Caco-2 (cell line): ENCODE results near the gene CCDC61. TPM values are rescaled to one million over a fixed set of nuclear protein-coding genes. Genes with fewer than 3 reads are reported as not detected.

ENCODE experiments used
- BruUV-seq: library from RNA; stranded (reverse); fragments of 400-500 nt; replicated peaks from 2 replicates; lab custom pipeline; 2021; lab: Mats Ljungman, UMichigan
- CTCF ChIA-PET: fragments of 300-600 bp; sonication (Branson Sonifier 250); formaldehyde crosslinking; loops from one replicate; lab custom pipeline; 2022; ENCODE audit warnings: antibody characterized with exemption; lab: Charles Lee
- POLR2A ChIA-PET: fragments of 300-600 bp; sonication (Branson Sonifier 250); formaldehyde crosslinking; loops from one replicate; lab custom pipeline; 2022; ENCODE audit warnings: antibody characterized with exemption; lab: Charles Lee
- DNase-seq, 2 experiments: peaks; one replicate each; pipeline versions ENCODE4 v3.0.0 to v3.0.0-alpha.2; 2020 to 2022
- H3K27me3 ChIP-seq: replicated peaks from 2 replicates; pipeline ENCODE4 v1.6.0; 2011; ENCODE audit warnings: low read length; ENCODE audit not compliant: control insufficient read depth, insufficient read depth
- H3K36me3 ChIP-seq: 2 replicates; pipeline ENCODE4 v1.5.1; 2011; ENCODE audit warnings: low read length; ENCODE audit not compliant: control insufficient read depth, insufficient read depth
- H3K4me1 ChIP-seq: fragments of 250-450 bp; sonication (Bioruptor Pico); 2 replicates; pipeline ENCODE4 v1.5.1; 2020; ENCODE audit warnings: mild to moderate bottlenecking
- H3K4me3 ChIP-seq: 2 replicates; pipeline ENCODE4 v1.5.1; 2011; ENCODE audit warnings: low read depth, mild to moderate bottlenecking, control low read depth, low read length
- H3K9me3 ChIP-seq: fragments of 250-450 bp; sonication (Bioruptor Pico); 2 replicates; pipeline ENCODE4 v1.5.1; 2020; ENCODE audit warnings: mild to moderate bottlenecking, moderate library complexity
- H3K27ac Mint-ChIP-seq: one replicate; pipeline ENCODE4 v1.8.0; 2022; ENCODE audit warnings: mixed read lengths; ENCODE audit not compliant: unreplicated experiment
- H3K27me3 Mint-ChIP-seq: one replicate; pipeline ENCODE4 v1.8.0; 2022; ENCODE audit warnings: mixed read lengths; ENCODE audit not compliant: insufficient read depth, unreplicated experiment
- H3K36me3 Mint-ChIP-seq: one replicate; pipeline ENCODE4 v1.8.0; 2022; ENCODE audit warnings: mild to moderate bottlenecking, mixed read lengths; ENCODE audit not compliant: insufficient read depth, unreplicated experiment
- H3K4me1 Mint-ChIP-seq: one replicate; pipeline ENCODE4 v1.8.0; 2022; ENCODE audit warnings: low read depth, mixed read lengths; ENCODE audit not compliant: unreplicated experiment
- H3K4me3 Mint-ChIP-seq: one replicate; pipeline ENCODE4 v1.8.0; 2022; ENCODE audit warnings: mild to moderate bottlenecking, moderate library complexity, mixed read lengths; ENCODE audit not compliant: unreplicated experiment
- H3K9me3 Mint-ChIP-seq: one replicate; pipeline ENCODE4 v1.8.0; 2022; ENCODE audit warnings: mixed read lengths; ENCODE audit not compliant: unreplicated experiment
- intact Hi-C: fragments of 100-400 bp; cut with micrococcal nuclease; formaldehyde crosslinking; loops from one replicate; pipeline ENCODE4 v1.10.0; 2022; ENCODE audit not compliant: unreplicated experiment
- total RNA-seq: library from RNA; stranded (reverse); gene quantifications from 2 replicates; pipeline ENCODE4 v1.2.3, GENCODE V29; 2022
- TF ChIP-seq, protein P1 (sequence below), 2 experiments: fragments of 200-600 bp in 1 of 2; IDR thresholded peaks; 1 replicate in 1 of 2; 2 replicates in 1 of 2; pipeline versions ENCODE4 v1.5.1 to v1.8.0; 2011 to 2022; ENCODE audit warnings: antibody characterized with exemption in 1 of 2, control low read depth in 1 of 2, inconsistent platforms in 1 of 2, low read depth in 1 of 2, low read length in 1 of 2, mild to moderate bottlenecking in 1 of 2, moderate library complexity in 1 of 2; ENCODE audit not compliant: insufficient read depth in 1 of 2, severe bottlenecking in 1 of 2, unreplicated experiment in 1 of 2

Gene CCDC61
- total RNA-seq, 1 experiment from 2014 or later: 21.1 TPM

DNA sequence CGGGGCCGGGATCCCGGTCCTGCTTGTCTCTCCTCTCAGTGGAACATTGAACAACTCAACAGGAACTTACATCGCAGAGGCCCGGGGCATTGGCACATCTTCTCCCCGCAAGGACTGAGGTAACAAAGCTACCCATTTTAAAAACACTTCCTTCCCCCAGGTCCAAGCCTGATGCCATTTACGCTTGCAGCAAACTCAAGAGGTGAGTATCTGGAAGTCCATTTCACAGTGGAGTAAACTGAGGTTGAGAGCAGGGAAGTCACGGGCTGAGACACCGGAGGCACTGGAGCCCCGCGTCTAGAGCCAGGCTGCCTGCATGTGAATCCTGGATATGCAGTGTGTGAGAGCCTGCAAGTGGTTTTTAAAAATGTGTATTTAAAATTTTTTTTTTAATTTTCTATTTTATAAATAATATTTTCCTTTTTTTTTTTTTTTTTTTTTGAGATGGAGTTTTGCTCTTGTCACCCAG lies 28.1 kb downstream of the CCDC61 start:
- Mint-ChIP-seq H3K9me3 (peaks cover 12% of the 10 kb centered on the region), H3K4me3 (no peak overlapping the region), H3K36me3 (no peaks in the 10 kb centered on the region), H3K4me1 (peaks cover 6% of the 10 kb centered on the region), H3K27me3 (no peaks in the 10 kb centered on the region), H3K27ac (no peak overlapping the region)
- no peak for DNase-seq
- no peaks in the 10 kb centered on the region for H3K9me3 ChIP-seq
- TF ChIP-seq, protein P1, sequence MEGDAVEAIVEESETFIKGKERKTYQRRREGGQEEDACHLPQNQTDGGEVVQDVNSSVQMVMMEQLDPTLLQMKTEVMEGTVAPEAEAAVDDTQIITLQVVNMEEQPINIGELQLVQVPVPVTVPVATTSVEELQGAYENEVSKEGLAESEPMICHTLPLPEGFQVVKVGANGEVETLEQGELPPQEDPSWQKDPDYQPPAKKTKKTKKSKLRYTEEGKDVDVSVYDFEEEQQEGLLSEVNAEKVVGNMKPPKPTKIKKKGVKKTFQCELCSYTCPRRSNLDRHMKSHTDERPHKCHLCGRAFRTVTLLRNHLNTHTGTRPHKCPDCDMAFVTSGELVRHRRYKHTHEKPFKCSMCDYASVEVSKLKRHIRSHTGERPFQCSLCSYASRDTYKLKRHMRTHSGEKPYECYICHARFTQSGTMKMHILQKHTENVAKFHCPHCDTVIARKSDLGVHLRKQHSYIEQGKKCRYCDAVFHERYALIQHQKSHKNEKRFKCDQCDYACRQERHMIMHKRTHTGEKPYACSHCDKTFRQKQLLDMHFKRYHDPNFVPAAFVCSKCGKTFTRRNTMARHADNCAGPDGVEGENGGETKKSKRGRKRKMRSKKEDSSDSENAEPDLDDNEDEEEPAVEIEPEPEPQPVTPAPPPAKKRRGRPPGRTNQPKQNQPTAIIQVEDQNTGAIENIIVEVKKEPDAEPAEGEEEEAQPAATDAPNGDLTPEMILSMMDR (IDR thresholded peaks at IDR 0.05; ENCODE audit: insufficient read depth in 1 of 2, low read depth in 1 of 2, low read length in 1 of 2, severe bottlenecking in 1 of 2, unreplicated experiment in 1 of 2): no peak
- no peaks in the 10 kb centered on the region for H3K36me3 ChIP-seq
- H3K4me1 ChIP-seq: peaks cover 5% of the 10 kb centered on the region; the same call in 1 of the 2 replicates
- no peaks in the 10 kb centered on the region for H3K27me3 ChIP-seq
- CTCF ChIA-PET: interaction anchor here (2.4 kb wide), 1 partner anchor 54 kb away, joined by 10 read pairs; no protein-coding TSS in a partner anchor
- intact Hi-C loops: no loop called here
- BruUV-seq: no TSS peak
- POLR2A ChIA-PET: no interaction called here
- no peak overlapping the region for H3K4me3 ChIP-seq

DNA sequence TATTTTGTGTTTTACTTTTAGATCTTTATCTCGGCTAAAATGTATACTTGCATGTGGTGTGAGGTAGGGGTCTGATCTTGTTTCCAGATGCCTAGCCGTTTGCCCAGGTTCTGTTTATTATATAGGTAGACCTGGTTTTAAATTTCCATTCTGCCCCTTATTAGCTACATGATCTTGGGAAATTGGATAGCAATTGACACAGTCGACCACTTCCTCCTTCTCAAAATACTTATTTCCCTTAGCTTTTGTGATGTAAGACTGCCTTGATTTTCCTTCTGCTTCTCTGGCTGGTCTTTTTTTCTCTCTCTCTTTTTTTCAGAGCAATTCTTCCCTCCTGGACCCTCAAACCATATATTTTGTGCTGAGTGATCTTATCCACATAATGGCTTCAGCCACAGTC lies 30.6 kb downstream of the CCDC61 start:
- no TSS peak for BruUV-seq
- intact Hi-C loops: loop anchor here (5.0 kb wide), 1 partner anchor 161 kb away; no protein-coding TSS in a partner anchor
- ChIA-PET CTCF (interaction anchor here (0.9 to 5.3 kb wide), 2 partner anchors 9 to 51 kb away, joined by 5 to 156 read pairs; no protein-coding TSS in a partner anchor), POLR2A (no interaction called here)
- Mint-ChIP-seq H3K4me1 (peaks cover 21% of the 10 kb centered on the region), H3K27ac (no peak overlapping the region), H3K4me3 (no peak overlapping the region), H3K36me3 (no peaks in the 10 kb centered on the region), H3K9me3 (peaks cover 12% of the 10 kb centered on the region), H3K27me3 (no peaks in the 10 kb centered on the region)
- Histone ChIP-seq H3K4me3 (no peak overlapping the region), H3K27me3 (no peaks in the 10 kb centered on the region), H3K4me1 (peaks cover 21% of the 10 kb centered on the region), H3K36me3 (no peaks in the 10 kb centered on the region), H3K9me3 (no peaks in the 10 kb centered on the region)
- TF ChIP-seq, protein P1 (IDR thresholded peaks at IDR 0.05; ENCODE audit: insufficient read depth in 1 of 2, low read depth in 1 of 2, low read length in 1 of 2, severe bottlenecking in 1 of 2, unreplicated experiment in 1 of 2): no peak
- DNase-seq: no peak

DNA sequence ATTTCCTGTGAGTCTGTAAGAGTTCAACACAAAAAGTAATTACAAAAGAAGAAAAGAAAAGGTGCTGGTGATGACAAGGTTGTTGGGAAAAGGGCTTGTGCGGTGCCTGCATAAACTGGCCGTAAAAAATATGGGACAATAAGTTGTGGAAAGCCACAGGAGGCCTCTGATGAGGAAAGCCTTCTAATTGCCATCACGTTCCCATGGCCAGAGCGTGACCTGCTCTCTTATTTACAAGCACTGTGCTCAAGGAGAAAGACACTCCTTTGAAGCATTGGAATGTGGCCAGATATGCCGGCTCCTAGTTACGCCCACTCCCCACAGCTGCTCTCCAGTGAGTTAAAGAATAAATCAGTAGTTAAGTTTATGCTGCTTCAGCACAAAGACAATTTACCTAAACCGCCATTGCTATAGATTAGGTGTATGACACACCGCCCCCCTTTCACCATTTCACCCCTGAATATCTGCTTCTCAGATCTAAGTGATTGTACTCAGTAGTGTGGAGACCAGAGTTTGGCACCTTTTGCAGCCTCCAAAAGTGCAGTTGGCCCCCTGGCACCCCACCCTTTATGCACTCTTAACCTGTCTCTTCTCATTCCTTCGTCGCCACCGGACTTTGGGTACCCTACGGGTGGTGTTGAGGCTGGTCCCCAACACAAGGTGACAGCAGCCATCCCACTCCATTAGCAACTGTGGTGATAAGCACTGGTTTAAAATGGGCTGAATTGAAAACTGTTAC lies 35.7 kb downstream of the CCDC61 start:
- Mint-ChIP-seq H3K27me3 (no peaks in the 10 kb centered on the region), H3K36me3 (no peaks in the 10 kb centered on the region), H3K4me3 (peak overlapping the region; percentile 43), H3K9me3 (peaks cover 6% of the 10 kb centered on the region), H3K27ac (peak overlapping the region; percentile 33), H3K4me1 (peaks cover 32% of the 10 kb centered on the region)
- TF ChIP-seq, protein P1 (IDR thresholded peaks at IDR 0.05; ENCODE audit: insufficient read depth in 1 of 2, low read depth in 1 of 2, low read length in 1 of 2, severe bottlenecking in 1 of 2, unreplicated experiment in 1 of 2): no peak
- no peak overlapping the region for H3K4me3 ChIP-seq
- H3K9me3 ChIP-seq: peaks cover 9% of the 10 kb centered on the region
- intact Hi-C loops: loop anchor here (1.0 kb wide), 1 partner anchor 39 kb away; no protein-coding TSS in a partner anchor
- no peaks in the 10 kb centered on the region for H3K27me3 ChIP-seq
- DNase-seq: peak; percentile 71 to 82
- H3K36me3 ChIP-seq: no peaks in the 10 kb centered on the region
- POLR2A ChIA-PET: no interaction called here
- CTCF ChIA-PET: interaction anchor here (1.2 to 3.6 kb wide), 2 partner anchors 46 to 159 kb away, joined by 3 to 17 read pairs; no protein-coding TSS in a partner anchor
- no TSS peak for BruUV-seq
- H3K4me1 ChIP-seq: peaks cover 37% of the 10 kb centered on the region
